OCI-LY1 (cell line): Measurements from ENCODE around the gene SLC27A6.

Experiments used
- H2AFZ ChIP-seq: fragments of 200-600 bp; sonication (generic), shearing (Covaris generic); 2 replicates; pipeline ENCODE4 v1.6.0; 2014; ENCODE audit warnings: antibody characterized with exemption, mild to moderate bottlenecking, low read length
- H3F3A ChIP-seq: fragments of 200-600 bp; sonication (generic), shearing (Covaris generic); 2 replicates; pipeline ENCODE4 v1.6.0; 2014; ENCODE audit warnings: mild to moderate bottlenecking, antibody characterized with exemption, low read length, moderate library complexity; ENCODE audit not compliant: insufficient read depth
- H3K27ac ChIP-seq: fragments of 200-600 bp; sonication (generic); 2 replicates; pipeline ENCODE4 v1.5.1; 2014; ENCODE audit warnings: low read length, mixed run types, mild to moderate bottlenecking, low read depth; ENCODE audit not compliant: poor library complexity, severe bottlenecking
- H3K27me3 ChIP-seq: fragments of 200-600 bp; sonication (generic); 2 replicates; pipeline ENCODE4 v1.6.0; 2014; ENCODE audit warnings: antibody characterized with exemption, mild to moderate bottlenecking, low read length, moderate library complexity; ENCODE audit not compliant: insufficient read depth
- H3K36me3 ChIP-seq: fragments of 200-600 bp; sonication (generic); 2 replicates; pipeline ENCODE4 v1.6.1; 2014; ENCODE audit warnings: mild to moderate bottlenecking, antibody characterized with exemption, low read length, moderate library complexity, mixed read lengths; ENCODE audit not compliant: insufficient read depth
- H3K4me1 ChIP-seq: fragments of 200-600 bp; sonication (generic); 2 replicates; pipeline ENCODE4 v1.5.1; 2014; ENCODE audit warnings: mild to moderate bottlenecking, low read length, moderate library complexity; ENCODE audit not compliant: insufficient read depth, severe bottlenecking
- H3K4me2 ChIP-seq: fragments of 200-600 bp; sonication (generic), shearing (Covaris generic); 2 replicates; pipeline ENCODE4 v1.6.1; 2014; ENCODE audit warnings: low read length
- H3K4me3 ChIP-seq: fragments of 200-600 bp; sonication (generic); 2 replicates; pipeline ENCODE4 v1.5.1; 2014; ENCODE audit warnings: low read length, low read depth, mild to moderate bottlenecking, mixed read lengths; ENCODE audit not compliant: poor library complexity, severe bottlenecking
- H3K79me2 ChIP-seq: fragments of 200-600 bp; shearing (Covaris generic); 2 replicates; pipeline ENCODE4 v1.6.1; 2016; ENCODE audit warnings: mixed run types, low read length, mixed read lengths; ENCODE audit not compliant: insufficient read depth
- H3K9ac ChIP-seq: fragments of 200-600 bp; sonication (generic), shearing (Covaris generic); 2 replicates; pipeline ENCODE4 v1.6.1; 2014; ENCODE audit warnings: mild to moderate bottlenecking, low read length, mixed read lengths
- H3K9me2 ChIP-seq: fragments of 200-600 bp; sonication (generic), shearing (Covaris generic); 2 replicates; pipeline ENCODE4 v1.6.1; 2014; ENCODE audit warnings: low read depth, mild to moderate bottlenecking, low read length, mixed read lengths
- H3K9me3 ChIP-seq: fragments of 200-600 bp; shearing (Covaris generic); 2 replicates; pipeline ENCODE4 v1.6.1; 2014; ENCODE audit warnings: low read length, mixed read lengths
- H4K20me1 ChIP-seq: fragments of 200-600 bp; sonication (generic), shearing (Covaris generic); 2 replicates; pipeline ENCODE4 v1.6.0; 2016; ENCODE audit warnings: mild to moderate bottlenecking, low read length; ENCODE audit not compliant: insufficient read depth
- CTCF ChIP-seq: fragments of 200-600 bp; sonication (generic), shearing (Covaris generic); IDR thresholded peaks from 2 replicates; pipeline ENCODE4 v1.5.1; 2017; ENCODE audit warnings: mild to moderate bottlenecking, antibody characterized with exemption, low read length, moderate library complexity, mixed read lengths
- EZH2 ChIP-seq: fragments of 200-600 bp; sonication (generic), shearing (Covaris generic); IDR thresholded peaks from 2 replicates; pipeline ENCODE4 v1.8.0; 2017; ENCODE audit warnings: borderline replicate concordance, mixed run types, mild to moderate bottlenecking, antibody characterized with exemption, low read length, moderate library complexity, mixed read lengths

The SLC27A6 gene

GRCh38 chr5:129014185-129014584, 48.9 kb downstream of the SLC27A6 start:
- no peaks in the 10 kb centered on the region for H3K27me3 ChIP-seq
- H3K27ac ChIP-seq: no peak overlapping the region
- H3K9ac ChIP-seq: no peak overlapping the region
- H3K4me1 ChIP-seq: no peaks in the 10 kb centered on the region
- H3K9me2 ChIP-seq: no peaks in the 10 kb centered on the region
- no peaks in the 10 kb centered on the region for H3K9me3 ChIP-seq
- no peak overlapping the region for H2AFZ ChIP-seq
- no peaks in the 10 kb centered on the region for H3F3A ChIP-seq
- no peak for TF ChIP-seq CTCF
- no peak for TF ChIP-seq EZH2
- H4K20me1 ChIP-seq: no peaks in the 10 kb centered on the region
- no peak overlapping the region for H3K4me3 ChIP-seq
- no peaks in the 10 kb centered on the region for H3K36me3 ChIP-seq
- no peak overlapping the region for H3K4me2 ChIP-seq
- H3K79me2 ChIP-seq: no peaks in the 10 kb centered on the region

GRCh38 chr5:129018837-129019236, 53.5 kb downstream of the SLC27A6 start:
- no peaks in the 10 kb centered on the region for H3K4me1 ChIP-seq
- H4K20me1 ChIP-seq: no peaks in the 10 kb centered on the region
- no peaks in the 10 kb centered on the region for H3K9me2 ChIP-seq
- no peak overlapping the region for H3K9ac ChIP-seq
- no peak for TF ChIP-seq EZH2
- no peak for TF ChIP-seq CTCF
- no peaks in the 10 kb centered on the region for H3K36me3 ChIP-seq
- H3F3A ChIP-seq: no peaks in the 10 kb centered on the region
- H3K27me3 ChIP-seq: no peaks in the 10 kb centered on the region
- H3K4me3 ChIP-seq: no peak overlapping the region
- no peak overlapping the region for H2AFZ ChIP-seq
- H3K9me3 ChIP-seq: no peaks in the 10 kb centered on the region
- no peaks in the 10 kb centered on the region for H3K79me2 ChIP-seq
- H3K4me2 ChIP-seq: no peak overlapping the region
- no peak overlapping the region for H3K27ac ChIP-seq

GRCh38 chr5:129019401-129019908, 54.2 kb downstream of the SLC27A6 start:
- no peak for TF ChIP-seq CTCF
- TF ChIP-seq EZH2: no peak
- H3K4me2 ChIP-seq: no peak overlapping the region
- H2AFZ ChIP-seq: no peak overlapping the region
- H3K4me3 ChIP-seq: no peak overlapping the region
- no peaks in the 10 kb centered on the region for H3K79me2 ChIP-seq
- H3K9me3 ChIP-seq: no peaks in the 10 kb centered on the region
- no peaks in the 10 kb centered on the region for H3K36me3 ChIP-seq
- H4K20me1 ChIP-seq: no peaks in the 10 kb centered on the region
- H3K9ac ChIP-seq: no peak overlapping the region
- no peak overlapping the region for H3K27ac ChIP-seq
- H3K9me2 ChIP-seq: no peaks in the 10 kb centered on the region
- no peaks in the 10 kb centered on the region for H3K4me1 ChIP-seq
- no peaks in the 10 kb centered on the region for H3F3A ChIP-seq
- H3K27me3 ChIP-seq: no peaks in the 10 kb centered on the region
